DMS114 treated with DMSO at 0.1 percent for 48 hours (cell line): Measurements from ENCODE around the gene FNDC1.

Experiments
- DNase-seq: peaks from one replicate; lab custom pipeline; 2025; ENCODE audit not compliant: unreplicated experiment; lab: John Stamatoyannopoulos, UW

The FNDC1 gene

DNA sequence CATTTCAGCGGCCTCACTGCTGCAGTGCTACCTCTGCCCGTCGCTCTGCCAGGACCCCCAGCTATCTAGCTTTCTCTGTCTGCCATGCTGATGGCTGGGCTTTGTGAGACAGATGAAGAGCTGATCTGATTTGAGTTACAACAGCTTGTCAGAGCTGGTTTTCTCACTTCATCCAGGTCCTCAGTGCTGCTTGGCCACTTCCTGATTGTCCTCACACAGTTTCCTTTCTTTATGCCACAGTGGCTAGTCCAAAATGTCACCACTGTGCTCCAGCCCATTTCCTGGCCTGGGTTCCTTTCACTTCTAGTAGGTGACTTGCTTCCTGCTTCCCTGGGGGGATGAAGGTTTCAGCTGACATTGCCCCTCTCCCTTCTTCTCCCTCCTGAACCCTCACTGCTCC is 35.4 kb downstream of the FNDC1 start:
- DNase-seq, result no peak

DNA sequence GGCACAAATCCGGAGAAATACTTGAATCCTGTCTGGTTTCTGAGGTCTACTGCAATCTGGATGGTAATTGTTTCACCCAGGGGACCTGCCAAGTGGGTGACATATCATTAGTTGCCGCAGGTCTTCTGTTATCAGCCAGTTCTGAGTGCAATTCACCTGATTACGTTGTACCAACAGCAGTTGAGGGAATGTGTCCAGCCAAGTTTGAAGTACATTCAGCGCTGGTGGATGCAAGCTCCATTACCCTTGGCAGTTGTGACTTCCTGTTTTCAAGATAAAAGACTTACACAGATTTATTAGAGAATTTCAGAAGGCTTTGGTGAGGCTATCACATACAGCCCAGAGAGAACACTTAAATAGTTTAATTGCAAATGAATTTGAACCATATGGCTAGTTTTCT is 42.8 kb downstream of the FNDC1 start:
- DNase-seq, result no peak

DNA sequence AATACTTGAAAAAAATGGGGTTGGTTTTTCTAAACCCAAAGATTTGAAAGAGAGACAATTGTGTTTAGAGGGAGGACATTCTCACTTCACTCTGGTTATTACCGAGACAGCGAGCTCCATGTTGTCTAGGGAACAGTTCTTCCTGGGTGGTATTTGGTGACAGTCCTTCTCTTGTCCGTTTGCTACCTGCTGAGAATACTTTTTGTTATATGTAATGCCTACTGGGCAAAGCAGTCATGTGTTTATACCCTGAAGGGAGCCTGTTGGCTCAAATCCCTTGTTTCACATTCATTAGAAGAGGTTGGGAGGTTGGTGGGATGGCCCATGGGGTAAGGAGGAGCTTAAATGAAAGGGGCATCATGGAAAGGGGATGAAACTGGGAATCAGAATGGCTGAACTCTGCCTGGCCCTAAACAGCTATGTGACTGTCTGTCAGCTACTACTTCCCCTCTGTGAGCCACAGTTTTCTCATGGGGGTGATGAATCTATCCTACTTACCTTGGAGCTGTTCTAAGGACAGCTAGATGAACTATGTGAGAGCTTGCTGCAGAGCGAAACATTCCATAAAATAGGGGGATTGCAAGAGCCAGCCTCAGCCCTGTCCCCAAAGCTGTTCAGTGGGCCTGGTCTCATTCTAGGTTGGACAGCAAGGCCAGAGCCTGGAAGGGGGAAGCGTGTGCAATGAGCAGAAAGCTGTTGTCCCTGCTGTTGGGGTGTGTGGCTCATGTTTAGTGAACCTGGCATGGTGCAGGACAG is 43.5 kb downstream of the FNDC1 start:
- DNase-seq, result no peak

DNA sequence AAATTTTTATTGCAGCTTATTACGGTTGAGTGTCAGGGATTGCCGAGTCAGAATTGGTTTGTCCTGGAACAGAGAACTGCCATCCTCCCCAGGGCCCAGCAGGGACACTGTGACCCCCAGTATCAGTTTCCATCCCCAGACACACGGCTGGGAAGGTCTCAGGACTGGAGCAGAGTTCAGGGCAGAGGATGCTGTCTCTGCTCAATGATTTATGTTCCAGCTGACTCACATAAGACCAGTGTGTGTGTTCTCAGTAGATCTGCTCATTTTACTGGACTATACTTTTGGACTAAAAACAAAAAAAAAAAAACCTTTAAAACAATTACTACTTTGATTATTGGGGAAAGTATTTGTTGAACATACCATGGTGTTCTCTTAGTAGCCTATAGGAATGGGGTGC is 44.2 kb downstream of the FNDC1 start:
- DNase-seq, result no peak

DNA sequence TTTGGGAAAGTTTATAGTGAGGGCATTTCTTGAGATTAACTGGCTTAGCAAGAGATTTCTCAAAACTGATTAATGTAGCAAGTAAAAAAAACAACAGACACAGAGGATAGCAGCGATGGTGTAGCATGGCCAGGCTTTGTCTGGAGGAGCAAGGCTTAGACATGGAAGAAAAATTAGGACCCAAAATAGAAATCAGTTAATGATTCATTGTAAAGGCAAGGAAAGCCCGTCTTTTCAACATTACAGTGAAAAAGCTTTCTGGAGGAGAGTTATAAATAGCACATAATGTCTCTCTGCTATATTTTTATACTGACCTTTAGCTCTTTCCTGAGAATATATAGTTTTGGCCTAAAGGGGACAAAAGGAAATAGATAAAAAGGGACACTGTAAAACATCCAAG is 45.1 kb downstream of the FNDC1 start:
- DNase-seq, result no peak

DNA sequence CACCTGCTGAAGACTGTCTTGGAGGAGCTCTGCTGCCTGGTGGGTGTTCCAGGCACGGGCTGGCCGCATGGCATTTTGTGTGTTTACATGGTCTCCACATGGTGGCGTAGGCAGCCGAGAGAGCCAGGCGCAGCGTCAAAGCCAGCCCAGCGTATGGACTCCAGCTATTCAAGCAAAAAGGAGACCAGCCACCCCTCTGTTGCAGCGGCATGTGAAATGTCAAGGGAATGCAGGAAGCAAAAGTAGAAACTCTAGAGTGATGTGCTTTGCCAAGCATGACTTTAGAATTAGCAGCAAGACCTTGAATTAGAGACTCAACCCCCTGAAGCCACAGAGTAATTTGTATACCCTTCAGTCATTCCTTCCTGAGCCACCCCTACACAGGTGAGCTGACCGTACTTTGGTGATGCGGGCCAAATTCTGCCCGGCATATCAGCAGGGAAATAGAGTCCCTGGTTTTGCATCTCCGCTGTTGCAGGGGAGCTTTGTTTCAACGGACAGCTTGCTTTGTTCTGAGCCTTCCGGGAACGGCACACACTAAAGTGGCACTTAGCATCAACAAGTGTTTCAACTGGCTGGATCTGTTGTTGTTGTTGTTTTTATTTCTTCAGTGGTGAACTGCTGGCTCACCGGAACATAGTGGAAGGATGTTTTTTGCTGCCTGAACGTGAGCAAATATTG is 48.5 kb downstream of the FNDC1 start:
- DNase-seq, result no peak

DNA sequence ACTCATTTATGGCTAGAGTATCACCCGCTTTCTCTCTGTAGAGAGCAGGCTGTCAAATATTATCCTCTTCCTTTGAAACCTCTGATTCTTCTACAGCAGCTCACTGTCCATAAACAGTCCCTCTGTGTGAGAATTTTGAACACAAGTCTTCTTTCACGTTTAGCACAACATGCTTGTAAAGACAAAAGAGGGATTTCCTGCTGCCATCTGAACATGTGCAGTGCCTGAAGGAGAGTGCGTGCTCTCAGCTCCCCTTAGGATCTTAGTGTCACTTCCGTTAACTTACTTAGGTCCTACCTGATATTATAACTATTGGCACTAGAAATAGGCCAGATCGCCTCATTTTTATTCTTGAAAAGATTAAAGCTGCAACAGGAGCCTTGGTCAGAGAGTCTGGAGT is 50.9 kb downstream of the FNDC1 start:
- no peak for DNase-seq

DNA sequence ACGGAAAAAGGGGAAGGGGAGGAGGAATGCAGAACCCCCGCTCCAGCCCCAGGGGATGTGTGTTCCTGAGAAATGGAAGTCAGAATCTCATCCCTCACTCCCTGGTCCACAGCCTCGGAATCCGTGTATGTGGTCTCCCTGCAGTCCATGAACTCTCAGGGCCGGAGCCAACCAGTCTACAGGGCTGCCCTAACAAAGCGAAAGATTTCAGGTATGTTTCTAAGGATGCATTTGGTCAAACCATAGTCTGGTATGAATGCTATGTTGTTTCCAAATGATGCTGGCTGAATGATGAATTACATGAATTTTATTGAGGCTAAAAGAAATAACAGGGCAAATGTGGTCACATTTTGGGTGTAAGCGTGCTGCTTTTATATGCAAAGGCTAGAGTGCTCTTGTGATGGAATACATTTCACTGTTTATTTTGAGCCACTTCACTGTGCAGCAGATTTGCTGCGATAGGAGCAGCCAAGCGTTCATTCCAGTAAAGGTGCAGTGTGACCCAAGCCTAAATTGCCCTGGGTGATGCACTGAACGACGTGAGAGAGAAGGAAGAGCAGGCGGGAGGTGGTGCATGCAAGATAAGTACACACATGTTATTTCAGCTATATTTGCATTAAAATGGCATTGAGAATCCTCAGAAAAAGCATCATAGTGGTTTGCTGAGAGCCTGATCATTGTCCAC is 52.4 kb downstream of the FNDC1 start:
- no peak for DNase-seq

DNA sequence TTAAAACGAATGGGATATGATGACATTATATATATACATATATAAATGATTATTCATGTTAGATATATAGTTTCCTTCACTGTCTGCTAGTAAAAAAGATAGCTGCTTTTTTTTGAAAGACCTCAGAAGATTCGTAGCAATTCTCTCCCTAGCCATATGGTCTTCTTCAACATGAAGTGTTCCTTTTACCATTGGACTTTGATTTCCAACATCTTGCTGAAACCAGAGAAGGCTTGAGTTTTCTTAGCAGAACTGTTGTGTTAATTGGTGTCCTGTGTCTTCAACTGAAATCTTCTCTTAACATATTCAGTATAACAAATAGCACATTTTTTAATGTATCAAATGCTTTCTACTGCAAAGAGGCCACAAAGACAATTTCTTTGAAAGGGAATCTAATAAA is 55.3 kb downstream of the FNDC1 start:
- DNase-seq, result no peak

DNA sequence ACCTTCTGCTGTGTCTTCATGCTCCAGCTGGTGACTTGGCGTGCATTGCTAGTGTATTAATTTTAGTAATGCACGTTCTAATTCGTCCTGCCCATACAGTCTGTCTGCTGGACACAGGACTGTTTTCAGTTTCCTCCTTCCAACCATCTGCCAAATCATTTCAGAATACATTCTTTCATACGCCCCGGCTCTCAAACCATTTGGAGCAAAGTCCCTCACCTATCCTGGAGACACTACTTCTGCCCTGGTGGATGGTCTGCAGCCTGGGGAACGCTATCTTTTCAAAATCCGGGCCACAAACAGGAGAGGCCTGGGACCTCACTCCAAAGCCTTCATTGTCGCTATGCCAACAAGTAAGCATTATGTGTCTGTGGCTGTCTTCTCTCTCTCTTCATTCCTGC is 60.5 kb downstream of the FNDC1 start:
- no peak for DNase-seq

DNA sequence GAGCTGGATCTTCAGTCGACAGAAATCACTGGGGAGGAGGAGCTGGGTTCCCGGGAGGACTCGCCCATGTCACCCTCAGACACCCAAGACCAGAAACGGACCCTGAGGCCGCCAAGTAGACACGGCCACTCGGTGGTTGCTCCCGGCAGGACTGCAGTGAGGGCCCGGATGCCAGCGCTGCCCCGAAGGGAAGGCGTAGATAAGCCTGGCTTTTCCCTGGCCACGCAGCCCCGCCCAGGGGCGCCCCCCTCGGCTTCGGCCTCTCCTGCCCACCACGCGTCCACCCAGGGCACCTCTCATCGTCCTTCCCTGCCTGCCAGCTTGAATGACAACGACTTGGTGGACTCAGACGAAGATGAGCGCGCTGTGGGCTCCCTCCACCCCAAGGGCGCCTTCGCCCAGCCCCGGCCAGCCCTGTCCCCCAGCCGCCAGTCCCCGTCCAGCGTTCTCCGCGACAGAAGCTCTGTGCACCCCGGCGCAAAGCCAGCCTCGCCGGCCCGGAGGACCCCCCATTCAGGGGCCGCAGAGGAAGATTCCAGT is 63.0 kb downstream of the FNDC1 start:
- DNase-seq, result no peak

DNA sequence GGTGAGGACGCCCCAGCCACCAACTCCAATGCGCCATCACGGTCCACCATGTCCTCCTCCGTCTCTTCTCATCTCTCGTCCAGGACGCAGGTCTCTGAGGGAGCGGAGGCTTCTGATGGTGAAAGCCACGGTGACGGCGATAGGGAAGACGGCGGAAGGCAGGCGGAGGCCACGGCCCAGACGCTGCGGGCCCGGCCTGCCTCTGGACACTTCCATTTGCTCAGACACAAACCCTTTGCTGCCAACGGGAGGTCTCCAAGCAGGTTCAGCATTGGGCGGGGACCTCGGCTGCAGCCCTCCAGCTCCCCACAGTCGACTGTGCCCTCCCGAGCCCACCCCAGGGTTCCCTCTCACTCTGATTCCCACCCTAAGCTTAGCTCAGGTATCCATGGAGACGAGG is 63.6 kb downstream of the FNDC1 start:
- no peak for DNase-seq

DNA sequence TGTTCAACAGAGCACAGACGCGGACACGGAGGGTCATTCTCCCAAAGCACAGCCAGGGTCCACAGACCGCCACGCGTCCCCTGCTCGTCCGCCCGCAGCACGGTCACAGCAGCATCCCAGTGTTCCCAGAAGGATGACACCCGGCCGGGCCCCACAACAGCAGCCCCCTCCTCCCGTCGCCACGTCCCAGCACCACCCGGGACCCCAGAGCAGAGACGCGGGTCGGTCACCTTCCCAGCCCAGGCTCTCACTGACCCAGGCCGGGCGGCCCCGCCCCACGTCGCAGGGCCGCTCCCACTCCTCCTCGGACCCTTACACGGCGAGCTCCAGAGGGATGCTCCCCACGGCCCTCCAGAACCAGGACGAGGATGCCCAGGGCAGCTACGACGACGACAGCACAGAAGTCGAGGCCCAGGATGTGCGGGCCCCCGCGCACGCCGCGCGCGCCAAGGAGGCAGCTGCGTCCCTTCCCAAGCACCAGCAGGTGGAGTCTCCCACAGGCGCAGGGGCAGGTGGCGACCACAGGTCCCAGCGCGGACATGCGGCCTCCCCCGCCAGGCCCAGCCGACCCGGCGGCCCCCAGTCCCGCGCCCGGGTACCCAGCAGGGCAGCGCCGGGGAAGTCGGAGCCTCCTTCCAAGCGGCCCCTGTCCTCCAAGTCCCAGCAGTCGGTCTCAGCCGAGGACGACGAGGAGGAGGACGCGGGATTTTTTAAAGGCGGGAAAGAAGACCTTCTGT is 64.3 kb downstream of the FNDC1 start:
- DNase-seq, result no peak

DNA sequence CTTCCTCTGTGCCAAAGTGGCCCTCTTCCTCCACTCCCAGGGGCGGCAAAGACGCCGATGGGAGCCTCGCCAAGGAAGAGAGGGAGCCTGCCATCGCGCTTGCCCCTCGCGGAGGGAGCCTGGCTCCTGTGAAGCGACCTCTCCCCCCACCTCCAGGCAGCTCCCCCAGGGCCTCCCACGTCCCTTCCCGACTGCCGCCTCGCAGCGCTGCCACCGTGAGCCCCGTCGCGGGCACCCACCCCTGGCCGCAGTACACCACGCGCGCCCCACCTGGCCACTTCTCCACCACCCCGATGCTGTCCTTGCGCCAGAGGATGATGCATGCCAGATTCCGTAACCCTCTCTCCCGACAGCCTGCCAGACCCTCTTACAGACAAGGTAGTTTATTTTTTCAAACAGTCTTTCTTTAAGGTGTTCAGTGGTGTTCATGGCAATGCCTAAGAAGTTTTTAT is 64.9 kb downstream of the FNDC1 start:
- no peak for DNase-seq

DNA sequence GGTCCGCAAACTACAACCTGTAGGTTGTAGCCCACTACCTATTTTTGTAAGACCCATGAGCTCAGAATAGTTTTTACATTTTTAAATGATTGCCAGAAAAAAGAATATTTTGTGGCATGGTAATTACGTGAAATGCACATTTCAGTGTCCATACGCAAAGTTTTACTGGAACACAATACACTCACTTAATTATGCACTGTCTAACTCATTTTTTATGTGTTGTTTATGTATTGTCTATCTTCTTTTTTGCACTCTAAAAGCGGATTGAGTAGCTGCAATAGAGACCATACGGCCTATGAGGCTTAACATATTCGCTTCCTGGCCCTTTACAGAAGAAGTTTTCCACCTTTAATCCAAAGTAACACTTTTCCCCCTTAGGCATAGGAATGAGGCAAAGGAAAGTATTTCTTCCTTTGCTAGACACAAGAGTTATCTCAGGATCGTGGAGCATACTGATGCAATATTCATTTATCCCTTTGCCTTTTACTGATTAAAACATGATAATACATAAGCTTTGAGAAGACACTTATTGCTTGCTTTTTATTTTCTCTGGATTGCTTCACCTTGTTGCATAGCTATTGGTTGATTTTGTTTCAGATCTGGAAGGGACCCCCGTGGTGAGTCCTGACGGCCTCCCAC is 69.8 kb downstream of the FNDC1 start:
- DNase-seq, result no peak

DNA sequence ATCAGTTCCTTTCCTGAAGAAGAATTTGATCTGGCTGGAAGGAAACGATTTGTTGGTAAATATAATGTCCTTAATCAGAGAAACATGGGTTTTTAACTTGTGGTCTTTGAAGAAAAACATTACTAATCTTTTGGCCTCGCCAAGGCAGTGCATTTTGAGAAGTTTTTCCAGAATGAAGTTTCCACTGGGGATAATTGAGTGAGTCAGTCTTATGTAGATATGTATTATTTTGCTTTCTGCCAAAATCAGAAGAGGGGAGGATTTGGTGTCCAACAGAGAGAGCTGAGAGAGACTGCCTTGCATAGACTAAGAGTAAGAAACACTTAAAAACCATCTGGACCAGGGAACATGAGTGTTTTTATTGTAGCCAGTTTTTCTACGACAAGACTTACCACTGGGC is 79.9 kb downstream of the FNDC1 start:
- DNase-seq, result no peak

DNA sequence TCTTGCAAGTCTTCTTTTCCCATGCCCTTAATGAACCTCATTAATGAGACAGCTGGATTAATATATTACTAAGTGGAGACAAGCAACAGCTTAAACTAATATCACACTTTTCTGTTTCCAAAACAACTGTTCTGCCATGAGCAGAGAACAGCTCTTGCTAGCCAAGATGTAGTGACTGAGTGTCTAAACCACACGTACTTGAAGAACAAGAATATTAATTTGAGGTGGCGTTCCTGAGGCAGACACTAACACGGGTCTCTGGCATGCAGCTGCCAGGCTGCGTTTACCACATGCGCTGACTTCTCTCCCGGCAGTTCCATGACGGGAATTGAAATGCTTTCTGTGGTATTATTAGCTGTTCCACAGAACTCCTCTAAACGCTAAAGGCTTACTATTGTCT is 80.6 kb downstream of the FNDC1 start:
- DNase-seq, result no peak

DNA sequence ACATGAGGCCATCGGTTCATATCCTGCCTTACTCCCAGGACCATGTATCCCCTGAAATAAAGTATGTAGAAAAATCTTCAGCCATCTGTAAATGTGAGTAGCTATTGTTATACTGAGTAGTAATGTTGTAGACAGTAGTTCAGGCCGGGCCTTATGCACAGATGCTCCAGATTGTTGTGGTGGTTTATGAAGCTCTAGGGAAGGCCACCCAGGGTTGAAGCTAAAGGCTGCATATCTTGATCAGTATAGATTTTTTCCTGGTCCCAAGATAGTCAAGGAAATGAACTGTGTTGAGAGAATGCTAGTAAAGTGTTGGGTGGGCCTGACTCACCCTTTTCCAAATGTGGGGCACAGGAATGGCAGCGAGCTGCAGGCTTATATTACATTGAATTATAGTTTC is 81.4 kb downstream of the FNDC1 start:
- no peak for DNase-seq

DNA sequence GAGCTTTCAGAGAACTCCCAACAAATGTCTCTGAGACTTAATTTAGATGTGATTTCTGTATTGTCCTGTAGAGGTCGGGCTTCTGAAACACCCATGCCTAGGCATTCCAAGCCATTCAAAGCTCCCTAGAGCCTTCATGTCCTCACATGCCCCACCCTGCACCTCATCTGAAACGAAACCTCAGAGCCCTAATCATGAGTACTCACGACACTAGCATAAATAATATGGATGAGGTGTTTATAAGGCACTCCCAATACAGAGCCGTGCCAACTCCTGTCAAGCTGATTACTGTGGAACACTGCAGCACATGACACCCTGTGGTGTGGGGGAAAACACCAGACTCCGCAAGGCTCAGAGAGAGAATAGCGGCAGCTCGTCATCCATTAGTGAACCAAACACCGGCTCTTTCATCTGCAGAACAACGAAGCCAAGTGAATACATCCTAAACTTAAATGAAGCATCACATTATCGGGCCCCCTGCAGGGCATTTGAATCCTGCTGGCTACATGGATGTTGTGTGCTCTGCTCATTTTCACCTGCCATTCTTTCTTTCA is 83.8 kb downstream of the FNDC1 start:
- no peak for DNase-seq

DNA sequence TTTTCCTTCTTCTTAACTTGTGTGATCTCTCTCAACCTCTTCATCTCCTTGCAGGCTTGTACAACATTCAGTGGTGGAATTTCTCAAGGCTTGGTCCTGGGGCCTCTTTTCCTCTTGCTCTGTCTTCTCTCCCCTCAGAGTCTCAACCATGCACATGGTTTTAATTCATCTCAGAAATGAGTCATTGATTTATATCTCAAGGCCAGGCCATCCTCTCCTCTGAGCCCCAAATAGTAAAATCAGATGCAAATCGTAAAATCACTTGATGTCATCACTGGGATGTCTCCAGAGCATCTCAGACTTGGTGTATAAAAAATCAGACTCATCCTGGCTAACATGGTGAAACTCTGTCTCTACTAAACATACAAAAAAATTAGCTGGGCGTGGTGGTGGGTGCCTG is 85.0 kb downstream of the FNDC1 start:
- no peak for DNase-seq
